CD4-positive, alpha-beta T cell (primary cell): ENCODE data around the gene PSMC6. TPM values are rescaled to one million over a fixed set of nuclear protein-coding genes. Genes with fewer than 3 reads are reported as not detected.

ENCODE experiments used
- ATAC-seq: fragments of 200-7000 bp; cut with Tn5 transposase; one replicate; pipeline ENCODE4 v1.10.0; 2022; ENCODE audit warnings: mild to moderate bottlenecking; ENCODE audit not compliant: poor library complexity
- CTCF ChIA-PET: fragments of 350-600 bp; sonication (Branson Sonifier 250); formaldehyde crosslinking; loops from one replicate; lab custom pipeline; 2021; ENCODE audit warnings: antibody characterized with exemption, inconsistent platforms; lab: Charles Lee
- POLR2A ChIA-PET: fragments of 350-600 bp; sonication (Branson Sonifier 250); formaldehyde crosslinking; loops from one replicate; lab custom pipeline; 2021; ENCODE audit warnings: antibody characterized with exemption, inconsistent platforms; lab: Charles Lee
- DNase-seq, 14 experiments: peaks; one replicate each; pipeline ENCODE4 v3.0.0-alpha.2; 2013 to 2020; ENCODE audit warnings: mixed read lengths in 2 of 14
- H3K27ac ChIP-seq, 2 donors: one replicate each; pipeline versions ENCODE4 v1.5.1 to v1.7.0; 2013; ENCODE audit warnings: low read length in 2 of 2, low read depth in 1 of 2, mild to moderate bottlenecking in 1 of 2
- H3K27me3 ChIP-seq, 2 experiments: 1 replicate in 1 of 2; 2 replicates in 1 of 2; pipeline versions ENCODE4 v1.6.1 to v1.7.0; 2013; ENCODE audit warnings: low read length in 2 of 2, control low read depth in 1 of 2, mild to moderate bottlenecking in 1 of 2, moderate library complexity in 1 of 2; ENCODE audit not compliant: insufficient read depth in 2 of 2, control insufficient read depth in 1 of 2
- H3K36me3 ChIP-seq: one replicate; pipeline ENCODE4 v1.6.1; 2013; ENCODE audit warnings: low read length, control low read depth; ENCODE audit not compliant: insufficient read depth
- H3K4me1 ChIP-seq: one replicate; pipeline ENCODE4 v1.6.1; 2013; ENCODE audit warnings: low read length, control low read depth; ENCODE audit not compliant: insufficient read depth
- H3K4me3 ChIP-seq: one replicate; pipeline ENCODE4 v1.5.1; 2013; ENCODE audit warnings: mild to moderate bottlenecking, low read length, moderate library complexity
- H3K9me3 ChIP-seq, 2 experiments: 1 replicate in 1 of 2; 2 replicates in 1 of 2; pipeline versions ENCODE4 v1.6.1 to v1.7.0; 2013; ENCODE audit warnings: low read length in 2 of 2, mild to moderate bottlenecking in 2 of 2, control low read depth in 1 of 2, moderate library complexity in 1 of 2; ENCODE audit not compliant: control insufficient read depth in 1 of 2, insufficient read depth in 1 of 2
- H3K27ac Mint-ChIP-seq: one replicate; pipeline ENCODE4 v1.8.0; 2020; ENCODE audit warnings: mixed read lengths
- H3K27me3 Mint-ChIP-seq: one replicate; pipeline ENCODE4 v1.8.0; 2021; ENCODE audit warnings: mixed read lengths
- H3K36me3 Mint-ChIP-seq: one replicate; pipeline ENCODE4 v1.8.0; 2021; ENCODE audit warnings: low read depth, mixed read lengths
- H3K4me1 Mint-ChIP-seq: one replicate; pipeline ENCODE4 v1.8.0; 2021; ENCODE audit warnings: low read depth, mixed read lengths
- H3K4me3 Mint-ChIP-seq: one replicate; pipeline ENCODE4 v1.8.0; 2020; ENCODE audit warnings: mild to moderate bottlenecking, mixed read lengths
- H3K9me3 Mint-ChIP-seq: one replicate; pipeline ENCODE4 v1.8.0; 2020; ENCODE audit warnings: mixed read lengths
- CTCF ChIP-seq: fragments of 200-600 bp; IDR thresholded peaks from one replicate; pipeline ENCODE4 v1.8.0; 2022; ENCODE audit warnings: antibody characterized with exemption, mild to moderate bottlenecking
- intact Hi-C, 2 experiments: fragments of 100-400 bp; cut with DNase I in 1 of 2; cut with micrococcal nuclease in 1 of 2; formaldehyde crosslinking; loops; one replicate each; pipeline versions ENCODE4 v1.15.1 to v1.9.0; 2023 to 2025; cut with DNase I, micrococcal nuclease
- total RNA-seq, 174 experiments: library from RNA in 2 of 174; stranded (reverse) in 2 of 174; gene quantifications; one replicate each; pipeline ENCODE4 v1.2.3 and lab custom pipeline; 2021 to 2026

Gene PSMC6
- total RNA-seq, 2 experiments from 2014 or later, result 110 to 111 TPM

GRCh38 chr14:52694761-52695480 lies 12.1 kb upstream of the PSMC6 start:
- Mint-ChIP-seq H3K4me3 (peak overlapping the region; percentile 99), H3K27me3 (no peaks in the 10 kb centered on the region), H3K9me3 (no peaks in the 10 kb centered on the region), H3K36me3 (peaks cover 8% of the 10 kb centered on the region), H3K4me1 (peaks cover 49% of the 10 kb centered on the region), H3K27ac (peak overlapping the region; percentile 89)
- intact Hi-C loops, result loop anchor here (2.0 to 5.0 kb wide), 4 partner anchors 16 to 143 kb away; partner anchors contain the start of genes GPR137C (in 1 of the 2), STYX (in 1 of the 2) and TXNDC16 (in 1 of the 2)
- Histone ChIP-seq H3K4me1 (peaks cover 33% of the 10 kb centered on the region), H3K27me3 (no peaks in the 10 kb centered on the region), H3K4me3 (peak overlapping the region; percentile 92), H3K36me3 (no peaks in the 10 kb centered on the region), H3K27ac (peak overlapping the region; percentile 54 to 91), H3K9me3 (no peaks in the 10 kb centered on the region)
- ChIA-PET CTCF (interaction anchor here (1.6 kb wide), 1 partner anchor 28 kb away, joined by 4 read pairs; no protein-coding TSS in a partner anchor), POLR2A (interaction anchor here (0.6 to 4.2 kb wide), 19 partner anchors 9 to 458 kb away, joined by 3 to 42 read pairs (median 5); partner anchors contain the start of genes DDHD1, GNPNAT1, GPR137C and PSMC6)
- TF ChIP-seq CTCF, result no peak
- ATAC-seq (peak; percentile 72), DNase-seq (peak; percentile 44 to 86 (median 54))

DNA sequence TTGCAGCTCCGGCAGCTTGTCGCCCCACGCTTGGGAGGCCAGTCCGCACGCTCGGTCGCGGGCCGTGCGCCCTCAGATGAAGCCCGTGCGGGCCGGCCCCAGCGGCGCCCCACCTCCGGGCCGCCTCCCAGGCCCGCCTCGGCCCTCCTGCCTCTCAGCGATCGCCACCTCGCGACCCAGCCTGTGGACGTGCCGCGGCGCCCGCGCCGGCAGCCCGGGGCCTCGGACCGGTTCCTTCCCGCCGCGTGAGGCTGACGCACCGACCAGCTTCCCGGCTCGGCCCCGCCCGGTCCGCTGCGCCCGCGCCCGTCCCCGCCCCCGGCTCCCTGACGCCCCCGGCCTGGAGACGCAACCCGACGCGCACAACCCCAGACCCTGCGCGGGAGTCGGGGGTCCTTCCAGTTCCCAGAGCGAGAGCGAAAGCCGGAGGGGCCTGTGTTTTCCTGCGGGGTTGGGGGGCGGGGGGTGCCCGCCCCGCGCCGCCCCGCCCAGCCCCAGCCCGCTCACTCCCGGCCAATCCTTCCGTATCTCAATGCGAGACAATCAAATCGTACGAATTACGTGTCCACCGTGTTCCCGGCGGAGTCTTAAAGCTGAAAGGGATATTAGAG lies 11.4 kb upstream of the PSMC6 start, which contains the start of gene ERO1A:
Gene ERO1A (minus strand): TSS at position 78 of the 611 bp plus-strand sequence. CDS start 77 bp downstream, at position 1.
- H3K4me1 ChIP-seq, result peaks cover 31% of the 10 kb centered on the region
- no peaks in the 10 kb centered on the region for H3K27me3 Mint-ChIP-seq

More for the DNA sequence above, 11.4 kb upstream of the PSMC6 start, which contains the start of gene ERO1A:
- CTCF ChIA-PET, result interaction anchor here (1.6 kb wide), 1 partner anchor 28 kb away, joined by 4 read pairs; no protein-coding TSS in a partner anchor
- DNase-seq (peak in 13 of 14 experiments; percentile 26 to 85 (median 49)), ATAC-seq (peak; percentile 55)
- Mint-ChIP-seq H3K4me3 (peak within 1 kb of the TSS; percentile 99), H3K36me3 (peaks cover 8% of the 10 kb centered on the region), H3K9me3 (no peaks in the 10 kb centered on the region), H3K4me1 (peaks cover 44% of the 10 kb centered on the region), H3K27ac (peak within 1 kb of the TSS; percentile 89)
- H3K27me3 ChIP-seq, result no peaks in the 10 kb centered on the region
- POLR2A ChIA-PET, result interaction anchor here (0.9 to 4.2 kb wide), 19 partner anchors 8 to 458 kb away, joined by 3 to 42 read pairs (median 5); partner anchors contain the start of genes DDHD1, GNPNAT1, GPR137C and PSMC6
- intact Hi-C loops, result loop anchor here in 1 of 2 experiments (2.0 kb wide), 1 partner anchor 17 kb away; no protein-coding TSS in a partner anchor
- H3K4me3 ChIP-seq, result peak within 1 kb of the TSS; percentile 92
- no peak for TF ChIP-seq CTCF
- H3K36me3 ChIP-seq, result no peaks in the 10 kb centered on the region
- no peaks in the 10 kb centered on the region for H3K9me3 ChIP-seq
- H3K27ac ChIP-seq, result peak within 1 kb of the TSS; percentile 54 to 91
